NB4 (cell line): Measurements from ENCODE around the gene ANKS1B.

Experiments used
- DNase-seq: peaks from one replicate; pipeline ENCODE4 v3.0.0; 2010; ENCODE audit warnings: low read depth
- H3K4me3 ChIP-seq: one replicate; pipeline ENCODE4 v1.5.1; 2011; ENCODE audit warnings: mild to moderate bottlenecking, low read depth, low read length, moderate library complexity
- MYC ChIP-seq: IDR thresholded peaks from 2 replicates; pipeline ENCODE4 v1.6.1; 2011; ENCODE audit warnings: low read depth, low read length
- POLR2A ChIP-seq: IDR thresholded peaks from 2 replicates; pipeline ENCODE4 v1.6.1; 2011; ENCODE audit warnings: mild to moderate bottlenecking; ENCODE audit not compliant: insufficient read length; ENCODE audit errors: extremely low read depth
- TF ChIP-seq, protein P1 (sequence below): IDR thresholded peaks from one replicate; pipeline ENCODE4 v1.5.1; 2012; ENCODE audit warnings: low read depth, low read length
- TF ChIP-seq, protein P2 (sequence below): IDR thresholded peaks from 2 replicates; pipeline ENCODE4 v1.6.1; 2011; ENCODE audit warnings: low read depth, low read length

Gene ANKS1B

GRCh38 chr12:99875081-99875480, 109.7 kb downstream of the ANKS1B start:
- no peak overlapping the region for H3K4me3 ChIP-seq
- TF ChIP-seq, protein P1, sequence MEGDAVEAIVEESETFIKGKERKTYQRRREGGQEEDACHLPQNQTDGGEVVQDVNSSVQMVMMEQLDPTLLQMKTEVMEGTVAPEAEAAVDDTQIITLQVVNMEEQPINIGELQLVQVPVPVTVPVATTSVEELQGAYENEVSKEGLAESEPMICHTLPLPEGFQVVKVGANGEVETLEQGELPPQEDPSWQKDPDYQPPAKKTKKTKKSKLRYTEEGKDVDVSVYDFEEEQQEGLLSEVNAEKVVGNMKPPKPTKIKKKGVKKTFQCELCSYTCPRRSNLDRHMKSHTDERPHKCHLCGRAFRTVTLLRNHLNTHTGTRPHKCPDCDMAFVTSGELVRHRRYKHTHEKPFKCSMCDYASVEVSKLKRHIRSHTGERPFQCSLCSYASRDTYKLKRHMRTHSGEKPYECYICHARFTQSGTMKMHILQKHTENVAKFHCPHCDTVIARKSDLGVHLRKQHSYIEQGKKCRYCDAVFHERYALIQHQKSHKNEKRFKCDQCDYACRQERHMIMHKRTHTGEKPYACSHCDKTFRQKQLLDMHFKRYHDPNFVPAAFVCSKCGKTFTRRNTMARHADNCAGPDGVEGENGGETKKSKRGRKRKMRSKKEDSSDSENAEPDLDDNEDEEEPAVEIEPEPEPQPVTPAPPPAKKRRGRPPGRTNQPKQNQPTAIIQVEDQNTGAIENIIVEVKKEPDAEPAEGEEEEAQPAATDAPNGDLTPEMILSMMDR: no peak
- TF ChIP-seq, protein P2, sequence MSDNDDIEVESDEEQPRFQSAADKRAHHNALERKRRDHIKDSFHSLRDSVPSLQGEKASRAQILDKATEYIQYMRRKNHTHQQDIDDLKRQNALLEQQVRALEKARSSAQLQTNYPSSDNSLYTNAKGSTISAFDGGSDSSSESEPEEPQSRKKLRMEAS: no peak
- no peak for TF ChIP-seq POLR2A
- no peak for TF ChIP-seq MYC
- no peak for DNase-seq

GRCh38 chr12:99870085-99870484, 114.7 kb downstream of the ANKS1B start:
- DNase-seq: no peak
- TF ChIP-seq MYC (no peak), POLR2A (no peak)
- TF ChIP-seq, protein P2: no peak
- TF ChIP-seq, protein P1: no peak
- no peak overlapping the region for H3K4me3 ChIP-seq

GRCh38 chr12:99861731-99862130, 123.0 kb downstream of the ANKS1B start:
- TF ChIP-seq, protein P1: no peak
- TF ChIP-seq POLR2A (no peak), MYC (no peak)
- TF ChIP-seq, protein P2: no peak
- H3K4me3 ChIP-seq: no peak overlapping the region
- DNase-seq: no peak

DNA sequence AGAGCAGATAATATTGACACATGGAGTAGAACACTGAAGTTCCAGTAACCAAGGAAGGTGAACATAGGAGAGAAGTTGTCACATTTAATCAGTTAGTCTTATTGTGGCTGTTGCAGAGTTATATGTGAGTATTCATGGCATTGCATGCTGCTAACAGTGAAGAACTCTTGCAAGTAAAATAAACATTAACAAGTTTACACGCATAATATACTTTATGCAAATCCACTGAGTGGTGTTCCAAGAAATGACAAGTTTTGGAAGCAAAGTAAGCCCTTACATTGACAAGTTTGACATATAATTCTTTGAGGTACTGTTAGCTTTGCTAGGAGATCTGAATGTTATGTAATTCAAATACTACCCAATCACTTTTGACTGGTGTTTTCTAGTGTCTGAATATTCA, 125.6 kb downstream of the ANKS1B start:
- TF ChIP-seq, protein P1: no peak
- TF ChIP-seq MYC: no peak
- no peak for TF ChIP-seq POLR2A
- TF ChIP-seq, protein P2: no peak
- H3K4me3 ChIP-seq: no peak overlapping the region
- no peak for DNase-seq

DNA sequence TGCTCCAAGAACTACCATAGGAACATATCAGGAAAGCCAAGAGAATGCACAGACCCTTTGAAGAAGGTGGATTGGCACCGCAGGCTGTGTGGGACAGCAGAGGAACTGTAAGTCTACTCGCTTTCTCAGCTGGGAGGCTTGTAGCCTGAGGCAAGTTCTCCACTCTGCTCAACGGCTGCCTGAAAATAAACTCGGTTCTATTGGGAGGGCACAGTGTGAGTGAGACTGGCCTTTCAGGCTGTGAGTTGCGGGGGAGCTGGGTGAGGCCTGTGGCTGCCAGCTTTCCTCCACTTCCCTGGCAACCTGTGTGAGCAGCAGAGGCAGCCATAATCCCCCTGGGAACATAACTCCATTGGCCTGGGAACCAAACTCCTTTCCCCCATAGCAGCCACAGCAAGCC, 132.1 kb downstream of the ANKS1B start:
- H3K4me3 ChIP-seq: no peak overlapping the region
- DNase-seq: peak; percentile 5
- TF ChIP-seq POLR2A: no peak
- TF ChIP-seq MYC: no peak
- TF ChIP-seq, protein P1: no peak
- TF ChIP-seq, protein P2: no peak

DNA sequence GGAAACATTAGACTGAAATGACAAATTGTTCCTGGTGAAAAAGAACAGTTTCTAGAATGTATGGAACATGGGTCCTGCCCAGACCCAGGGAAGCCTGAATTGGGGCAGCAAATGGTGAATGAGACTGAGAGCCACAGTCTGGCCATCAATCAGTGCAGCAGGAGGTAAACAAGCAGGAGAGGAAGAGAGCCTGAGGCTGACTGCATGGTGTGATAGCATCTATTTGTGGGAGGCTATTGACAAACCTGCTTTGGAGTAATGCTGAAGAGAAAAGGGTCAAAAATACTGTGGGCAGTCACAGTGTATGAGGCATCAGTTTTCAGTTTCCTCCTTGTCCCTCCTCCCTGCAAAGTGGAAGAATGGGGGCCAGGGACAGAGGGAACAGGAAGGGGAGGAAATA, 136.8 kb downstream of the ANKS1B start:
- DNase-seq: no peak
- TF ChIP-seq, protein P2: no peak
- TF ChIP-seq MYC (no peak), POLR2A (no peak)
- TF ChIP-seq, protein P1: no peak
- H3K4me3 ChIP-seq: no peak overlapping the region
